B cell (primary cell): ENCODE results near the gene NUDT16L1. TPM values are rescaled to one million over a fixed set of nuclear protein-coding genes. Genes with fewer than 3 reads are reported as not detected.

Experiments used
- ATAC-seq: fragments of 200-7000 bp; cut with Tn5 transposase; one replicate; pipeline ENCODE4 v1.10.0; 2021; ENCODE audit warnings: low read depth, mild to moderate bottlenecking, moderate number of reproducible peaks, moderate library complexity
- CTCF ChIA-PET: fragments of 350-600 bp; sonication (Branson Sonifier 250); formaldehyde crosslinking; loops from one replicate; lab custom pipeline; 2021; ENCODE audit warnings: antibody characterized with exemption, inconsistent platforms; lab: Charles Lee
- POLR2A ChIA-PET: fragments of 350-600 bp; sonication (Branson Sonifier 250); formaldehyde crosslinking; loops from one replicate; lab custom pipeline; 2021; ENCODE audit warnings: antibody characterized with exemption; lab: Charles Lee
- DNase-seq: peaks from one replicate; pipeline ENCODE4 v3.0.0; 2013
- H2AFZ ChIP-seq: 2 replicates; pipeline ENCODE4 v1.6.1; 2012; ENCODE audit warnings: mild to moderate bottlenecking, low read depth, low read length; ENCODE audit not compliant: insufficient read depth, poor library complexity, severe bottlenecking
- H3K27ac ChIP-seq, 2 donors: 1 replicate in 1 of 2; 2 replicates in 1 of 2; pipeline ENCODE4 v1.5.1; 2012 to 2013; ENCODE audit warnings: low read length in 2 of 2, mild to moderate bottlenecking in 2 of 2, moderate library complexity in 1 of 2
- H3K27me3 ChIP-seq, 4 experiments: fragments of 200-600 bp in 1 of 4; sonication (generic) in 1 of 4; replicated peaks in 1 of 4; 1 replicate in 2 of 4; 2 replicates in 2 of 4; pipeline versions ENCODE4 v1.6.1 to v1.7.0; 2013 to 2016; ENCODE audit warnings: low read length in 3 of 4, mild to moderate bottlenecking in 2 of 4, mixed read lengths in 1 of 4, moderate library complexity in 1 of 4; ENCODE audit not compliant: insufficient read depth in 4 of 4, control insufficient read depth in 3 of 4; ENCODE audit errors: control extremely low read depth in 1 of 4
- H3K36me3 ChIP-seq, 2 experiments: replicated peaks in 1 of 2; 1 replicate in 1 of 2; 2 replicates in 1 of 2; pipeline versions ENCODE4 v1.6.1 to v1.7.1; 2013; ENCODE audit warnings: low read length in 1 of 2; ENCODE audit not compliant: insufficient read depth in 2 of 2, control insufficient read depth in 1 of 2; ENCODE audit errors: control extremely low read depth in 1 of 2, extremely low read depth in 1 of 2
- H3K4me1 ChIP-seq, 2 donors: fragments of 200-600 bp in 1 of 2; sonication (generic) in 1 of 2; 1 replicate in 1 of 2; 2 replicates in 1 of 2; pipeline versions ENCODE4 v1.5.1 to v1.6.1; 2013 to 2017; ENCODE audit warnings: low read length in 2 of 2; ENCODE audit not compliant: control insufficient read depth in 2 of 2, insufficient read depth in 2 of 2
- H3K4me2 ChIP-seq: replicated peaks from 2 replicates; pipeline ENCODE3; 2012; ENCODE audit warnings: mild to moderate bottlenecking, low read depth, low read length; ENCODE audit not compliant: poor library complexity, severe bottlenecking
- H3K4me3 ChIP-seq, 5 experiments: fragments of 200-600 bp in 1 of 5; sonication (generic) in 1 of 5; 1 replicate in 3 of 5; 2 replicates in 2 of 5; pipeline versions ENCODE4 v1.5.1 to v1.7.0; 2011 to 2016; ENCODE audit warnings: low read length in 4 of 5, mild to moderate bottlenecking in 4 of 5, low read depth in 2 of 5, control low read depth in 1 of 5, moderate library complexity in 1 of 5; ENCODE audit not compliant: insufficient read depth in 1 of 5; ENCODE audit errors: control extremely low read depth in 1 of 5, extremely low read depth in 1 of 5
- H3K79me2 ChIP-seq: fragments of 200-600 bp; sonication (generic); one replicate; pipeline ENCODE4 v1.6.0; 2016; ENCODE audit warnings: low read length; ENCODE audit not compliant: control insufficient read depth, insufficient read depth
- H3K9ac ChIP-seq: fragments of 200-600 bp; sonication (generic); 2 replicates; pipeline ENCODE4 v1.6.1; 2017; ENCODE audit warnings: mild to moderate bottlenecking, low read length, moderate library complexity
- H3K9me3 ChIP-seq, 3 donors: one replicate each; pipeline versions ENCODE4 v1.6.1 to v1.7.1; 2013; ENCODE audit warnings: low read length in 2 of 3; ENCODE audit not compliant: control insufficient read depth in 2 of 3, insufficient read depth in 1 of 3; ENCODE audit errors: control extremely low read depth in 1 of 3
- H4K20me1 ChIP-seq: 2 replicates; pipeline ENCODE4 v1.6.0; 2012; ENCODE audit warnings: mild to moderate bottlenecking, low read length; ENCODE audit not compliant: insufficient read depth, control insufficient read depth, poor library complexity, severe bottlenecking
- H3K27ac Mint-ChIP-seq: one replicate; pipeline ENCODE4 v1.8.0; 2021; ENCODE audit warnings: mixed read lengths
- H3K27me3 Mint-ChIP-seq: one replicate; pipeline ENCODE4 v1.8.0; 2021; ENCODE audit warnings: mixed read lengths
- H3K4me1 Mint-ChIP-seq: one replicate; pipeline ENCODE4 v1.8.0; 2021; ENCODE audit warnings: mixed read lengths
- H3K4me3 Mint-ChIP-seq: one replicate; pipeline ENCODE4 v1.8.0; 2021; ENCODE audit warnings: mixed read lengths
- H3K9me3 Mint-ChIP-seq: one replicate; pipeline ENCODE4 v1.8.0; 2022; ENCODE audit warnings: mixed read lengths; ENCODE audit not compliant: insufficient read depth
- CTCF ChIP-seq: fragments of 200-600 bp; IDR thresholded peaks from one replicate; pipeline ENCODE4 v1.8.0; 2022; ENCODE audit warnings: antibody characterized with exemption, mild to moderate bottlenecking
- EZH2 ChIP-seq: IDR thresholded peaks from 2 replicates; pipeline ENCODE4 v1.6.1; 2012; ENCODE audit warnings: borderline replicate concordance, low read depth, mild to moderate bottlenecking, moderate library complexity, low read length; ENCODE audit not compliant: insufficient read depth, poor library complexity, severe bottlenecking
- WGBS: methylation state at CpG from one replicate; pipeline ENCODE4 v1.1.5; 2013; ENCODE audit warnings: missing lambda C conversion rate; ENCODE audit not compliant: insufficient coverage; 5-methylcytosine and 5-hydroxymethylcytosine counted together
- intact Hi-C: fragments of 100-400 bp; cut with micrococcal nuclease; formaldehyde crosslinking; loops from one replicate; pipeline ENCODE4 v1.10.0; 2022
- polyA plus RNA-seq: library from polyadenylated mRNA; depleted of rRNA; stranded (reverse); fragments of >200 nt; gene quantifications from 2 replicates; pipeline ENCODE4 v1.2.3, GENCODE V29; 2012
- total RNA-seq, 2 donors: library from RNA; stranded (reverse); fragments of 120-200 nt in 1 of 2; gene quantifications; 1 replicate in 1 of 2; 2 replicates in 1 of 2; pipeline versions ENCODE4 v1.2.3 to v1.2.4, GENCODE V29; 2013 to 2022

The NUDT16L1 gene
- total and polyA plus RNA-seq, 2 donors (not counting 1 experiment from before 2014, with no cell fraction given) = 38.5 to 59.2 TPM

GRCh38 chr16:4734063-4734729 is 40.8 kb downstream of the NUDT16L1 start, which contains the start of the genes ANKS3 and DNAAF8:
TSS of gene ANKS3 (minus strand) at chr16:4734271. CDS start at chr16:4730149, 4,122 bp downstream.
TSS of gene DNAAF8 (plus strand) at chr16:4734537. CDS start at chr16:4736515, 1,978 bp downstream.
- H3K27me3 Mint-ChIP-seq = no peaks in the 10 kb centered on the region
- Histone ChIP-seq H4K20me1 (no peaks in the 10 kb centered on the region), H3K36me3 (peaks cover 0 to 8% of the 10 kb centered on the region in 2 experiments), H3K79me2 (peaks cover 28% of the 10 kb centered on the region), H3K4me1 (peaks cover 10 to 13% of the 10 kb centered on the region in 2 donors), H3K4me2 (peak within 1 kb of the TSS; percentile 100), H3K9me3 (no peaks in the 10 kb centered on the region), H3K4me3 (peak within 1 kb of the TSS; percentile 79 to 98 (median 91)), H2AFZ (peak within 1 kb of the TSS; percentile 94), H3K27me3 (no peaks in the 10 kb centered on the region), H3K9ac (peak within 1 kb of the TSS; percentile 89), H3K27ac (peak within 1 kb of the TSS; percentile 35 to 89)
- H3K27ac Mint-ChIP-seq = peak within 1 kb of the TSS; percentile 89
- CTCF ChIA-PET = interaction anchor here (1.0 to 1.6 kb wide), 8 partner anchors 32 to 364 kb away, joined by 3 to 13 read pairs (median 4); partner anchors contain the start of genes EEF2KMT, MGRN1, ROGDI and UBALD1
- peak; percentile 89 for DNase-seq
- intact Hi-C loops = loop anchor here (1.0 to 2.0 kb wide), 6 partner anchors 33 to 461 kb away; partner anchors contain the start of genes MGRN1, ROGDI, TFAP4 and ZNF500
- ATAC-seq = peak; percentile 80
- WGBS = under 1% methylated on average over 69 of the region's 70 CpGs
- H3K9me3 Mint-ChIP-seq = no peaks in the 10 kb centered on the region
- TF ChIP-seq CTCF = no peak
- TF ChIP-seq EZH2 = no peak
- H3K4me3 Mint-ChIP-seq = peak within 1 kb of the TSS; percentile 90
- POLR2A ChIA-PET = interaction anchor here (0.5 to 3.0 kb wide), 11 partner anchors 18 to 1823 kb away, joined by 3 to 20 read pairs (median 4); partner anchors contain the start of genes NAGPA, NUDT16L1, ROGDI and ZNF500
- H3K4me1 Mint-ChIP-seq = peaks cover 17% of the 10 kb centered on the region
